B cell (primary cell): ENCODE measurements around the gene DOCK3.

Experiments
- CTCF ChIP-seq: fragments of 200-600 bp; IDR thresholded peaks from one replicate; pipeline ENCODE4 v1.8.0; 2022; ENCODE audit warnings: antibody characterized with exemption, mild to moderate bottlenecking
- EZH2 ChIP-seq: IDR thresholded peaks from 2 replicates; pipeline ENCODE4 v1.6.1; 2012; ENCODE audit warnings: borderline replicate concordance, low read depth, mild to moderate bottlenecking, moderate library complexity, low read length; ENCODE audit not compliant: insufficient read depth, poor library complexity, severe bottlenecking

GRCh38 chr3:51386159-51386851 is 711.6 kb downstream of the DOCK3 start:
- TF ChIP-seq EZH2: no peak
- no peak for TF ChIP-seq CTCF
